Measurements from ENCODE around the gene F10. TPM values are rescaled to one million over a fixed set of nuclear protein-coding genes. Genes with fewer than 3 reads are reported as not detected.

Gene F10
- total and polyA plus RNA-seq, 2 of the 13 experiments (the other 11 are each of a cell fraction or from before 2014, with no cell fraction given), result 58.4 to 237 TPM

GRCh38 chr13:113122550-113123225 is at the start of gene F10 (continued):
- TF ChIP-seq REL (CRISPR knock-in tag; conservative IDR thresholded peaks at IDR 0.05), result no peak
- peak; percentile 49; the same call in 1 of the 2 replicates for TF ChIP-seq SSRP1 (CRISPR knock-in tag; IDR thresholded peaks at IDR 0.05)
- TF ChIP-seq CENPBD1 (CRISPR knock-in tag; IDR thresholded peaks at IDR 0.05; ENCODE audit: borderline replicate concordance, low read depth), result no peak; the same call in 1 of the 2 replicates
- no peak for TF ChIP-seq SP140L (CRISPR knock-in tag; IDR thresholded peaks at IDR 0.05; ENCODE audit: borderline replicate concordance)
- TF ChIP-seq GLMP (CRISPR knock-in tag; IDR thresholded peaks at IDR 0.05; ENCODE audit: borderline replicate concordance), result no peak
- TF ChIP-seq MXI1 (IDR thresholded peaks at IDR 0.05; ENCODE audit: borderline replicate concordance, low read depth, low read length), result peak; percentile 88; the same call in 2 of the 3 replicates
- TF ChIP-seq RAD51 (IDR thresholded peaks at IDR 0.05; ENCODE audit: borderline replicate concordance), result no peak
- peak; percentile 97 for TF ChIP-seq ZSCAN21 (CRISPR knock-in tag; IDR thresholded peaks at IDR 0.05; ENCODE audit: borderline replicate concordance)
- no peak for TF ChIP-seq SNRNP70 (IDR thresholded peaks at IDR 0.05; ENCODE audit: low read depth, low read length)
- TF ChIP-seq ETV6 (CRISPR knock-in tag; conservative IDR thresholded peaks at IDR 0.05), result no peak; the same call in 1 of the 2 replicates
- no peak for TF ChIP-seq ZNF234 (CRISPR knock-in tag; conservative IDR thresholded peaks at IDR 0.05)
- peak; percentile 87 for TF ChIP-seq THRA (CRISPR knock-in tag; IDR thresholded peaks at IDR 0.05; ENCODE audit: borderline replicate concordance)
- TF ChIP-seq FUBP1 (CRISPR knock-in tag; IDR thresholded peaks at IDR 0.05; ENCODE audit: borderline replicate concordance), result no peak; the same call in 1 of the 2 replicates
- peak; percentile 72; the same call in 1 of the 2 replicates for TF ChIP-seq ZBTB43 (CRISPR knock-in tag; conservative IDR thresholded peaks at IDR 0.05)
- peak; percentile 91 for TF ChIP-seq ZBTB38 (CRISPR knock-in tag; IDR thresholded peaks at IDR 0.05)
- TF ChIP-seq ZNF766 (CRISPR knock-in tag; IDR thresholded peaks at IDR 0.05; ENCODE audit: borderline replicate concordance), result peak; percentile 92; the same call in 1 of the 2 replicates
- TF ChIP-seq ZNF329 (CRISPR knock-in tag; IDR thresholded peaks at IDR 0.05; ENCODE audit: low read depth), result no peak
- peak; percentile 88; the same call in 1 of the 2 replicates for TF ChIP-seq ZFP37 (CRISPR knock-in tag; IDR thresholded peaks at IDR 0.05; ENCODE audit: borderline replicate concordance)
- TF ChIP-seq LRRFIP1 (CRISPR knock-in tag; conservative IDR thresholded peaks at IDR 0.05), result no peak
- TF ChIP-seq ZNF558 (CRISPR knock-in tag; IDR thresholded peaks at IDR 0.05; ENCODE audit: borderline replicate concordance), result peak; percentile 80; the same call in 1 of the 2 replicates
